Hematopoietic multipotent progenitor cell treated with erythropoietin and hydrocortisone succinate and interleukin-3 and kit ligand, for 8 days (in vitro differentiated cells): Measurements from ENCODE around the gene COL7A1.
A peak's percentile ranks its signal among the peaks of the same experiment; 100 is the strongest.

ENCODE experiments used
- DNase-seq: peaks from one replicate; pipeline ENCODE4 v3.0.0-alpha.2; 2015

COL7A1 gene

GRCh38 chr3:48617559-48617958 is 22.4 kb upstream of the COL7A1 start:
- no peak for DNase-seq

- DNase-seq = no peak
Observed at GRCh38 chr3:48614044-48614443, 18.9 kb upstream of the COL7A1 start.

- DNase-seq = no peak
Observed at GRCh38 chr3:48612309-48612708, 17.2 kb upstream of the COL7A1 start.

GRCh38 chr3:48609088-48610005 is 14.2 kb upstream of the COL7A1 start, which contains the start of gene UQCRC1:
TSS of gene UQCRC1 (minus strand) at chr3:48609646. CDS start at chr3:48609620, 26 bp downstream.
- DNase-seq = peak; percentile 92

GRCh38 chr3:48607519-48607918 is 12.4 kb upstream of the COL7A1 start:
- DNase-seq = peak; percentile 40

GRCh38 chr3:48601622-48601994 is 6.5 kb upstream of the COL7A1 start:
- no peak for DNase-seq

GRCh38 chr3:48600711-48601621 is 5.8 kb upstream of the COL7A1 start:
- DNase-seq = no peak

- DNase-seq = no peak
Observed at GRCh38 chr3:48599509-48600285, 4.6 kb upstream of the COL7A1 start.

- DNase-seq = no peak
Observed at GRCh38 chr3:48599077-48599501, 4.0 kb upstream of the COL7A1 start.

GRCh38 chr3:48598323-48599076 is 3.4 kb upstream of the COL7A1 start:
- DNase-seq = no peak

GRCh38 chr3:48597408-48597800 is 2.3 kb upstream of the COL7A1 start:
- DNase-seq = no peak

GRCh38 chr3:48596676-48597407 is 1.7 kb upstream of the COL7A1 start:
- no peak for DNase-seq

GRCh38 chr3:48596157-48596556 is 1.0 kb upstream of the COL7A1 start:
- DNase-seq = no peak

- DNase-seq = peak; percentile 17
Observed at GRCh38 chr3:48595526-48596121, 495 bp upstream of the COL7A1 start.

GRCh38 chr3:48594417-48595049 is 596 bp downstream of the COL7A1 start:
- no peak for DNase-seq

- no peak for DNase-seq
Observed at GRCh38 chr3:48593337-48593736, 1.8 kb downstream of the COL7A1 start.

GRCh38 chr3:48592519-48593087 is 2.5 kb downstream of the COL7A1 start:
- DNase-seq = no peak

- no peak for DNase-seq
Observed at GRCh38 chr3:48591886-48592518, 3.1 kb downstream of the COL7A1 start.

- no peak for DNase-seq
Observed at GRCh38 chr3:48591436-48591835, 3.7 kb downstream of the COL7A1 start.
